ENCODE measurements around the gene LHX4.

GRCh38 chr1:180206581-180206980, 23.5 kb upstream of the LHX4 start:
- TF ChIP-seq GLIS3 (CRISPR knock-in tag; IDR thresholded peaks at IDR 0.05): no peak
- no peak for TF ChIP-seq ISL1 (CRISPR knock-in tag; IDR thresholded peaks at IDR 0.05)
- no peak for TF ChIP-seq CSRNP3 (CRISPR knock-in tag; IDR thresholded peaks at IDR 0.05)
- no peak for TF ChIP-seq BACH2 (CRISPR knock-in tag; IDR thresholded peaks at IDR 0.05; ENCODE audit: borderline replicate concordance)
